Esophagus squamous epithelium (tissue), 4 donors: ENCODE results near the gene SAXO1.

ENCODE experiments used
- CTCF ChIP-seq, 6 experiments: fragments of 450-650 bp in 4 of 6; fragments of 200-600 bp in 2 of 6; sonication (generic) in 2 of 6; IDR thresholded peaks; one replicate each; pipeline ENCODE4 v1.5.1; 2016 to 2019; ENCODE audit warnings: antibody characterized with exemption in 6 of 6, mild to moderate bottlenecking in 4 of 6, moderate library complexity in 4 of 6
- POLR2A ChIP-seq, 4 donors: fragments of 450-650 bp; IDR thresholded peaks; one replicate each; pipeline ENCODE4 v1.6.1; 2017; ENCODE audit warnings: antibody characterized with exemption in 4 of 4, mild to moderate bottlenecking in 4 of 4, moderate library complexity in 3 of 4

- TF ChIP-seq POLR2A (IDR thresholded peaks at IDR 0.05), result no peak
- no peak for TF ChIP-seq CTCF (IDR thresholded peaks at IDR 0.05)
Observed at GRCh38 chr9:19036611-19037010, 3.6 kb upstream of the SAXO1 start.
